Mesenchymal stem cell (in vitro differentiated cells and primary cell): ENCODE measurements around the gene DNAJC27.
A peak's percentile ranks its signal among the peaks of the same experiment; 100 is the strongest.
"Not testable (repeated sequence)": the region's sequence is repeated elsewhere in the genome, so short reads cannot be mapped to it uniquely, and the experiment has no call there.

Experiments
- DNase-seq: peaks from one replicate; pipeline ENCODE4 v3.0.0-alpha.2; 2013
- H2AFZ ChIP-seq: one replicate; pipeline ENCODE4 v1.6.1; 2013; ENCODE audit warnings: low read depth, mild to moderate bottlenecking, control low read depth, inconsistent platforms, low read length, moderate library complexity
- H2AK5ac ChIP-seq: 2 replicates; pipeline ENCODE4 v1.6.1; 2013; ENCODE audit warnings: low read length, moderate library complexity, mild to moderate bottlenecking, inconsistent platforms; ENCODE audit not compliant: severe bottlenecking
- H2BK120ac ChIP-seq: one replicate; pipeline ENCODE4 v1.6.1; 2013; ENCODE audit warnings: low read depth, mild to moderate bottlenecking, inconsistent platforms, low read length, moderate library complexity
- H2BK12ac ChIP-seq, 2 experiments: one replicate each; pipeline ENCODE4 v1.6.1; 2013; ENCODE audit warnings: inconsistent platforms in 2 of 2, low read length in 2 of 2, mild to moderate bottlenecking in 2 of 2, moderate library complexity in 2 of 2, control low read depth in 1 of 2
- H2BK15ac ChIP-seq: one replicate; pipeline ENCODE4 v1.6.1; 2013; ENCODE audit warnings: mild to moderate bottlenecking, low read depth, inconsistent platforms; ENCODE audit not compliant: poor library complexity, severe bottlenecking
- H2BK5ac ChIP-seq: 2 replicates; pipeline ENCODE4 v1.6.1; 2013; ENCODE audit warnings: low read depth, mild to moderate bottlenecking, low read length, control low read depth, inconsistent platforms; ENCODE audit not compliant: poor library complexity, severe bottlenecking
- H3K14ac ChIP-seq, 2 experiments: one replicate each; pipeline ENCODE4 v1.6.1; 2013; ENCODE audit warnings: inconsistent platforms in 2 of 2, low read length in 2 of 2, control low read depth in 1 of 2, mild to moderate bottlenecking in 1 of 2, moderate library complexity in 1 of 2
- H3K18ac ChIP-seq, 2 experiments: one replicate each; pipeline ENCODE4 v1.6.1; 2013; ENCODE audit warnings: inconsistent platforms in 2 of 2, low read length in 2 of 2, control low read depth in 1 of 2, low read depth in 1 of 2, mild to moderate bottlenecking in 1 of 2
- H3K23ac ChIP-seq, 2 experiments: one replicate each; pipeline ENCODE4 v1.6.1; 2013; ENCODE audit warnings: inconsistent platforms in 2 of 2, low read length in 2 of 2, mild to moderate bottlenecking in 2 of 2, moderate library complexity in 2 of 2, control low read depth in 1 of 2
- H3K27ac ChIP-seq: 2 replicates; pipeline ENCODE4 v1.5.1; 2013; ENCODE audit warnings: mild to moderate bottlenecking, moderate library complexity, low read length, control low read depth, inconsistent platforms; ENCODE audit not compliant: poor library complexity, severe bottlenecking
- H3K27me3 ChIP-seq, 2 experiments: 2 replicates each; pipeline versions ENCODE4 v1.6.1 to v1.7.0; 2013; ENCODE audit warnings: low read length in 2 of 2, mild to moderate bottlenecking in 2 of 2, moderate library complexity in 2 of 2, control low read depth in 1 of 2, inconsistent platforms in 1 of 2; ENCODE audit not compliant: control insufficient read depth in 1 of 2, insufficient read depth in 1 of 2
- H3K36me3 ChIP-seq, 2 experiments: 2 replicates each; pipeline versions ENCODE4 v1.6.1 to v1.7.0; 2013; ENCODE audit warnings: low read length in 2 of 2, control low read depth in 1 of 2, inconsistent platforms in 1 of 2, low read depth in 1 of 2, mild to moderate bottlenecking in 1 of 2; ENCODE audit not compliant: insufficient read depth in 2 of 2, control insufficient read depth in 1 of 2
- H3K4ac ChIP-seq, 2 experiments: one replicate each; pipeline ENCODE4 v1.6.1; 2013; ENCODE audit warnings: inconsistent platforms in 2 of 2, low read length in 2 of 2, mild to moderate bottlenecking in 2 of 2, moderate library complexity in 2 of 2, control low read depth in 1 of 2, low read depth in 1 of 2
- H3K4me1 ChIP-seq: 2 replicates; pipeline ENCODE4 v1.6.1; 2013; ENCODE audit warnings: low read depth, low read length, control low read depth; ENCODE audit not compliant: control insufficient read depth, insufficient read depth
- H3K4me2 ChIP-seq: 2 replicates; pipeline ENCODE4 v1.6.1; 2013; ENCODE audit warnings: low read length, mild to moderate bottlenecking, inconsistent platforms; ENCODE audit not compliant: poor library complexity, severe bottlenecking
- H3K4me3 ChIP-seq, 2 experiments: 2 replicates each; pipeline versions ENCODE4 v1.5.1 to v1.7.0; 2013; ENCODE audit warnings: low read length in 2 of 2, mild to moderate bottlenecking in 2 of 2, control low read depth in 1 of 2, low read depth in 1 of 2; ENCODE audit not compliant: insufficient read depth in 1 of 2
- H3K79me1 ChIP-seq: replicated peaks from 2 replicates; pipeline ENCODE4 v1.6.1; 2013; ENCODE audit warnings: mild to moderate bottlenecking, control low read depth, low read length, inconsistent platforms; ENCODE audit not compliant: poor library complexity, severe bottlenecking
- H3K9ac ChIP-seq: 2 replicates; pipeline ENCODE4 v1.7.0; 2013; ENCODE audit warnings: mild to moderate bottlenecking, low read length, moderate library complexity
- H3K9me3 ChIP-seq: 2 replicates; pipeline ENCODE4 v1.7.0; 2013; ENCODE audit warnings: mild to moderate bottlenecking, low read length; ENCODE audit not compliant: control insufficient read depth
- H4K8ac ChIP-seq: one replicate; pipeline ENCODE4 v1.6.1; 2013; ENCODE audit warnings: inconsistent platforms, mild to moderate bottlenecking, low read length, moderate library complexity
- H4K91ac ChIP-seq: one replicate; pipeline ENCODE4 v1.6.1; 2013; ENCODE audit warnings: mild to moderate bottlenecking, low read length, inconsistent platforms
- WGBS: methylation state at CpG from one replicate; pipeline ENCODE4 v1.1.7; 2013; ENCODE audit warnings: mixed read lengths; 5-methylcytosine and 5-hydroxymethylcytosine counted together

DNAJC27 gene

DNA sequence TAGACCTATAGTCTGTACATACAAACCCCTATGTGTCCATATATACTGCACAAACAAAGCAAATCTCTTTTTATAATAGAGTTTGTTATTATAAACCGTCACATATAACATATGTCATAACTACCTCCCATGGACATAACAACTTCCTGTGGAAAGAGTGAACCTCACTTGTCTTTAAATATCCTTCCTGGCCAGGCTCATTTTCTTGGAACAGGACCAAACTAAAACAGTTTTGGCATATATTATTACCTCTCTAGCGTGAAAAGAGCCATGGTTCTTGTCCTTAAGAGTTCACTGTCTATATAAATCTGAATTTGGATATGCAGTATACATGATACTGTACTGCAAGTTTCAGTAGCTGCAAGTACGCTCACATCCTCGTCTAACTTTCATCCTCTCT lies 28.3 kb upstream of the DNAJC27 start:
- Histone ChIP-seq H3K4me2 (no peak overlapping the region), H3K4me1 (no peaks in the 10 kb centered on the region), H3K4ac (no peak overlapping the region), H2AFZ (no peak overlapping the region), H3K14ac (no peak overlapping the region), H4K91ac (no peak overlapping the region), H2AK5ac (no peak overlapping the region), H2BK120ac (no peak overlapping the region), H3K36me3 (no peaks in the 10 kb centered on the region), H3K18ac (no peak overlapping the region), H2BK15ac (no peak overlapping the region), H3K9me3 (no peaks in the 10 kb centered on the region), H4K8ac (no peak overlapping the region), H3K79me1 (no peaks in the 10 kb centered on the region), H2BK5ac (no peak overlapping the region), H2BK12ac (no peak overlapping the region), H3K23ac (no peak overlapping the region), H3K27ac (no peak overlapping the region), H3K4me3 (peak overlapping the region in 1 of 2 experiments; percentile 9), H3K9ac (peak overlapping the region; percentile 57), H3K27me3 (peaks cover 0 to 18% of the 10 kb centered on the region in 2 experiments)
- WGBS = 85% methylated on average over 3 of the region's 4 CpGs
- no peak for DNase-seq

DNA sequence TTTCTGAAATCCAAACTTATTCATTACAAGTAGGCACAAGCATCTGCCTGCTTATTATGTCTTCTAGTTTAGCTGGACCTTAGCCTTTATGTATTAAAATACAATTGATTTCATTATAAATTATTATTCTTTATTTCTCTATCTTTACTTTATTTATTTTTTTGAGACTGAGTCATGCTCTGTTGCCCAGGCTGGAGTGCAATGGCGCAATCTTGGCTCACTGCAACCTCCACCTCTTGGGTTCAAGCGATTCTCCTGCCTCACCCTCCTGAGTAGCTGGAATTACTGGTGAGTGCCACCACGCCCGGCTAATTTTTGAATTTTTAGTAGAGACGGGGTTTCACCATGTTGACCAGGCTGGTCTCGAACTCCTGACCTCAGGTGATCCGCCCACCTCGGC lies 27.3 kb upstream of the DNAJC27 start:
- H3K27ac ChIP-seq, H3K4me1 ChIP-seq, H3K18ac ChIP-seq, H4K91ac ChIP-seq, H3K14ac ChIP-seq, H3K4ac ChIP-seq, H3K4me2 ChIP-seq, H3K9ac ChIP-seq, H2AK5ac ChIP-seq, H3K79me1 ChIP-seq, H4K8ac ChIP-seq, H2AFZ ChIP-seq, H3K4me3 ChIP-seq, H3K9me3 ChIP-seq, H2BK15ac ChIP-seq, H2BK120ac ChIP-seq, H3K36me3 ChIP-seq, H2BK5ac ChIP-seq, H3K23ac ChIP-seq, H2BK12ac ChIP-seq, DNase-seq: not testable (repeated sequence)
- WGBS = 94% methylated on average over 4 of the region's 8 CpGs
- peaks cover 0 to 18% of the 10 kb centered on the region in 2 experiments for H3K27me3 ChIP-seq

DNA sequence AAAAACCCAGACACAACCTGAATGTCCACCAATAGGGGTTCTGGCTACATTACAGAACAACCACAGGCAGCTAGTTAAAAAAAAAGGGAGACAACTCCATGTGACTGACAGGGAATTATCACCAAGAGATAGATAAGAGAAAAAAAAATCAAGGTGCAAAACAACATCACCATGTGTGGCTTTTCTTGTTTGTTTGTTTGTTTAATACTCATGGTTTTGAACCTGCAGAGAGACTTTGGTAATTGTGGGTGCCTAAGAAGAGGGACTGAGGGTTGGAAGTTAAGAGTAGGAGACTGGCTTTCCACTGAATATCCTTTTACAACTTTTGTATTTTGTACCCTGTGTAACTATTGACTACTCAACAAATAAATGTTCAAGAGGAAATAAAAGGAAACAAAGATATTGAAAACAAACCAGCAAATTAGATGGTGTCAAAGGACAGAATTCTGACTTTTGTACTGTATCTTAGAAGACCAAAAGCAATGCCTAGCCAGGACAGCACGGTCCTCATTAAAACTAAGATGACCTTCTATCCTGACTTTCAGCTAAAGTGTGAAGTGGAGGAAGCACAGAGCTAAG lies 22.5 kb upstream of the DNAJC27 start:
- no peak overlapping the region for H3K27ac ChIP-seq
- no peak overlapping the region for H3K4me3 ChIP-seq
- no CpG with 5 or more reads among the region's 1 CpG for WGBS
- DNase-seq = no peak
- H3K9ac ChIP-seq = no peak overlapping the region
- H3K27me3 ChIP-seq = peaks cover 0 to 6% of the 10 kb centered on the region in 2 experiments
- H3K23ac ChIP-seq = no peak overlapping the region
- H3K4me2 ChIP-seq = no peak overlapping the region
- H2BK120ac ChIP-seq = no peak overlapping the region
- H2AFZ ChIP-seq = no peak overlapping the region
- H2BK15ac ChIP-seq = no peak overlapping the region
- H2BK5ac ChIP-seq = no peak overlapping the region
- H3K36me3 ChIP-seq = no peaks in the 10 kb centered on the region
- no peak overlapping the region for H3K14ac ChIP-seq
- H2AK5ac ChIP-seq = no peak overlapping the region
- no peaks in the 10 kb centered on the region for H3K4me1 ChIP-seq
- no peaks in the 10 kb centered on the region for H3K79me1 ChIP-seq
- no peak overlapping the region for H3K4ac ChIP-seq
- no peak overlapping the region for H4K8ac ChIP-seq
- no peaks in the 10 kb centered on the region for H3K9me3 ChIP-seq
- no peak overlapping the region for H2BK12ac ChIP-seq
- no peak overlapping the region for H3K18ac ChIP-seq
- no peak overlapping the region for H4K91ac ChIP-seq

DNA sequence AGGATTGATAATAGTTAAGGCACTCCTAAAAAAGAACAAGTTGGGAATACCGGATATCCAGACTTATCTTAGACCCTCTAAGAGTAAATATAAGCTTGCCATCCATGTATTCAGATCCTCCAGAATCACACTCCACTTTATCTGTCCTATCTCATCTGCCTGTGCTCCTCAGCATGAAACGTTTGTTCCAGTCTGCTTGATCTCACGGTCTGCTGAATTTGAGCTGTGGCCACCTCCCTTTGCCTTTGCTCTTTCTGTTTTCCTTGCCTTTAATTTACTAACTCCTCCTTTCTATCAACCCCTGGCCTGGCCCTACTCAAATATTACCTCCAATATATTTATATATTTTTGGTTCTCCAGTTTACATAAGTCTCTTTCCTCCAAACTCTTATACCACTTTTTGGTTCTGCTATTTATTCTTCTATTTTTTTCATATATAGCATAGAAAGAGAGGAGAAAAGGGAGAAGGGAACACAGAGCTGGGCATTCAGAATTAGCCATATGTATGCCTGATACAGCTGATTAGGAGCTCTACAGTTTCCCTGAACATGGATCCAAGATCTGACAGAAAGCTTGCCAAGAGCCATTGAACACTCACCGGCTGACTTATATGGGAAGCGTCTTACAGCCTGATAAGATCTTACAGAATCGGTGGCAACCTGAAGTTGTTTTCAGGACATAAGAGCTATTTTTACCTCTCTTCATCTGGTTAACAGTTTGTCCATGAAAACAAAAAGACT lies 21.8 kb upstream of the DNAJC27 start:
- no peak overlapping the region for H3K4me2 ChIP-seq
- no peaks in the 10 kb centered on the region for H3K9me3 ChIP-seq
- no peak overlapping the region for H2AFZ ChIP-seq
- H3K27ac ChIP-seq = no peak overlapping the region
- no peak overlapping the region for H2BK15ac ChIP-seq
- H2BK12ac ChIP-seq = no peak overlapping the region
- no peak overlapping the region for H2BK5ac ChIP-seq
- no peak overlapping the region for H2BK120ac ChIP-seq
- no peak overlapping the region for H3K18ac ChIP-seq
- H3K79me1 ChIP-seq = no peaks in the 10 kb centered on the region
- no peak overlapping the region for H3K4ac ChIP-seq
- no peaks in the 10 kb centered on the region for H3K4me1 ChIP-seq
- H3K27me3 ChIP-seq = peaks cover 0 to 9% of the 10 kb centered on the region in 2 experiments
- no peak overlapping the region for H3K14ac ChIP-seq
- no peak overlapping the region for H3K9ac ChIP-seq
- H2AK5ac ChIP-seq = no peak overlapping the region
- H4K91ac ChIP-seq = no peak overlapping the region
- 38% methylated on average over 6 of the region's 6 CpGs for WGBS
- H3K23ac ChIP-seq = no peak overlapping the region
- no peak overlapping the region for H4K8ac ChIP-seq
- H3K4me3 ChIP-seq = no peak overlapping the region
- DNase-seq = no peak
- H3K36me3 ChIP-seq = no peaks in the 10 kb centered on the region
